Measurements from ENCODE around the gene PFKP. TPM values are rescaled to one million over a fixed set of nuclear protein-coding genes. Genes with fewer than 3 reads are reported as not detected.
A peak's percentile ranks its signal among the peaks of the same experiment; 100 is the strongest.

Gene PFKP
- total RNA-seq, 4 donors from 2014 or later = 56.6 to 154 (median 115) TPM

DNA sequence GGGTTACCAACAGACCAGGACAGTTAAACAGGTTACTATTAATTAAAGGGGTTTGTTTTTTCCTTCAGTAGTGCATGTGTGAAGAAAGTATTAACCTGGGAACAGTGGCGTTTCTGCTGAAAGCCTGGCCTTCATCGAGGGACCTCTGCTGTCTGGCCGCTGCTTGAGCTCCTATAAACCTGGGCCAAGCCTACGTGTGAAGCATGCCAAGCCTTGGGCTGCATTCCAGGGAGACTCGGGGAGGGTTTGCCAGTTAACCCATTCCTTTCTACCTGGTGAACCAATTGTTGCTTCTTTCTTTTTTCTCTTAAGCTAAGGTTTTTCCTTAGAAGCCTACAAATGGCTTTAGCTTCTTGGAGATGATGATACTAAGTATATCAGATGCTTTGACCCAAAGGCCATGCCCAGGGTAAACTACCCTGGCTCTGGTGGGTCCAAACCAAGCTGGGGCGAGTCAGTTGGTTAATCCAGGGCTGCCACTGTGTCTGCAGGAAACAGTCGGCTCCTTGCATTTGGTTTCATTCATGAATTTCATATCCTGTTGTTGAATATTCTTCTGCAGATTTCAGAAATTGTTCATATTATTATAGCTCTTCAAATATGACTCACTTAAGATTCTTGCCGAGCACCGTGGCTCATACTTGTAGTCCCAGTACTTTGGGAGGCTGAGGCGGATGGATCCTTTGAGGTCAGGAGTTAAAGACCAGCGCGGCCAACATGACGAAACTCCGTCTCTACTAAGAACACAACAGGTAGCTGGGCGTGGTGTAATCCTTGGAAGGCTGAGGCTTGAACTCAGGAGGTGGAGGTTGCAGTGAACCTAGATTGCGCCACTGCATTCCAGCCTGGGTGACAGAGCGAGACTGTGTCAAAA lies 23.8 kb downstream of the PFKP start:
- H3K4me1 ChIP-seq = peaks cover 17 to 36% of the 10 kb centered on the region in 2 donors
- intact Hi-C loops (cut with DNase I) = no loop called here
- H3K27me3 ChIP-seq = no peaks in the 10 kb centered on the region
- H3K4me3 ChIP-seq (replicated peaks in 1 of 3) = no peak overlapping the region
- DNase-seq = peak; percentile 91 to 93
- TF ChIP-seq, protein P1, sequence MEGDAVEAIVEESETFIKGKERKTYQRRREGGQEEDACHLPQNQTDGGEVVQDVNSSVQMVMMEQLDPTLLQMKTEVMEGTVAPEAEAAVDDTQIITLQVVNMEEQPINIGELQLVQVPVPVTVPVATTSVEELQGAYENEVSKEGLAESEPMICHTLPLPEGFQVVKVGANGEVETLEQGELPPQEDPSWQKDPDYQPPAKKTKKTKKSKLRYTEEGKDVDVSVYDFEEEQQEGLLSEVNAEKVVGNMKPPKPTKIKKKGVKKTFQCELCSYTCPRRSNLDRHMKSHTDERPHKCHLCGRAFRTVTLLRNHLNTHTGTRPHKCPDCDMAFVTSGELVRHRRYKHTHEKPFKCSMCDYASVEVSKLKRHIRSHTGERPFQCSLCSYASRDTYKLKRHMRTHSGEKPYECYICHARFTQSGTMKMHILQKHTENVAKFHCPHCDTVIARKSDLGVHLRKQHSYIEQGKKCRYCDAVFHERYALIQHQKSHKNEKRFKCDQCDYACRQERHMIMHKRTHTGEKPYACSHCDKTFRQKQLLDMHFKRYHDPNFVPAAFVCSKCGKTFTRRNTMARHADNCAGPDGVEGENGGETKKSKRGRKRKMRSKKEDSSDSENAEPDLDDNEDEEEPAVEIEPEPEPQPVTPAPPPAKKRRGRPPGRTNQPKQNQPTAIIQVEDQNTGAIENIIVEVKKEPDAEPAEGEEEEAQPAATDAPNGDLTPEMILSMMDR (IDR thresholded peaks at IDR 0.05) = peak in 2 of 6 experiments; percentile 7 to 16
- TF ChIP-seq POLR2A (IDR thresholded peaks at IDR 0.05) = peak in 1 of 2 donors; percentile 30
- WGBS, 2 donors = 22 to 37% methylated on average over 17 of the region's 17 CpGs
- no peaks in the 10 kb centered on the region for H3K9me3 ChIP-seq
- H3K36me3 ChIP-seq = no peaks in the 10 kb centered on the region
- peak overlapping the region; percentile 72 to 85 (median 85) for H3K27ac ChIP-seq

DNA sequence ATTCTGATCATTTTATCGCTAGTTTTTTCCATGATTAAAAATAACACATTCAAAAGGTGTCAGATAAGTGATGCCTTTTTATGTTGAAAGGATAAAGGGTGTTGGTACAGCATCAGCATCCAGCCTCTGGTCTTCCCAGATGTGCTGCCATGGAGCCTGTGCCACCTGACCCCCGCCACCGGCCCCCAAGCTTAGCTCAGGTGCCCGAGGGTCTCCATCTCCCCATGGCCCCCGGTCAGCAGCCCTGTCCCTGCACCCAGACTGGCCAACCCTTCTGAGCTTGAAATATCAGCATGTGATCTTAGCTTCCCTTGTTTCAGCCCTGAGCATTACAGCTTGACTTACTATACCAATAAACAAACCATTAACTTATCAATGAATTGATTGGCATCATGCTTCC lies 24.6 kb downstream of the PFKP start:
- H3K27me3 ChIP-seq = no peaks in the 10 kb centered on the region
- peaks cover 17 to 39% of the 10 kb centered on the region in 2 donors for H3K4me1 ChIP-seq
- no peak for DNase-seq
- H3K4me3 ChIP-seq (replicated peaks in 1 of 3) = no peak overlapping the region
- H3K27ac ChIP-seq = peak overlapping the region; percentile 72 to 85 (median 85)
- intact Hi-C loops (cut with DNase I) = no loop called here
- TF ChIP-seq POLR2A (IDR thresholded peaks at IDR 0.05) = no peak
- TF ChIP-seq, protein P1 (IDR thresholded peaks at IDR 0.05) = no peak
- WGBS, 2 donors = 87 to 88% methylated on average over 5 of the region's 5 CpGs
- no peaks in the 10 kb centered on the region for H3K9me3 ChIP-seq
- no peaks in the 10 kb centered on the region for H3K36me3 ChIP-seq

DNA sequence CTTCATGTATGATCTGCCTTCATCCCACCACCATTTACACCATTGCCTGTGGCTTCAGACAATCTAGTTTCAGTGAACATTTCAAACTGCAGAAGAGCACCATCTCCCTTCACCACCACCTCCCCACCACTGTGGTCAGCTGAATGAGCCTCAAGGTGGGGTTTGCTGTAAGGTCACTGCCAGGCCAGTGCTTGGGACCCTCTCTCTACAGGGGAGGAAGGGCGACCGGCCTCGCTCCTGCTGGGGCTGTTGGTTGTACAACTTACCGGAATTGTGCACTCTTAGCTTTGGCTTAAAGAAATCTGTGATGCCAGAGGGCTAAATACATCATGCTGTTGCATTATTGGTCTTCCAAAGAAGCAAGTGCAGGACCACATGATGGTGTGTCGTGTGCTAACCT lies 26.6 kb downstream of the PFKP start:
- WGBS, 2 donors = 95 to 98% methylated on average over 5 of the region's 5 CpGs
- Histone ChIP-seq H3K9me3 (no peaks in the 10 kb centered on the region), H3K27me3 (no peaks in the 10 kb centered on the region), H3K4me3 (replicated peaks in 1 of 3) (no peak overlapping the region), H3K27ac (no peak overlapping the region), H3K36me3 (no peaks in the 10 kb centered on the region), H3K4me1 (peaks cover 17 to 39% of the 10 kb centered on the region in 2 donors)
- no peak for DNase-seq
- no peak for TF ChIP-seq POLR2A (IDR thresholded peaks at IDR 0.05)
- TF ChIP-seq, protein P1 (IDR thresholded peaks at IDR 0.05) = no peak
- intact Hi-C loops (cut with DNase I) = no loop called here

DNA sequence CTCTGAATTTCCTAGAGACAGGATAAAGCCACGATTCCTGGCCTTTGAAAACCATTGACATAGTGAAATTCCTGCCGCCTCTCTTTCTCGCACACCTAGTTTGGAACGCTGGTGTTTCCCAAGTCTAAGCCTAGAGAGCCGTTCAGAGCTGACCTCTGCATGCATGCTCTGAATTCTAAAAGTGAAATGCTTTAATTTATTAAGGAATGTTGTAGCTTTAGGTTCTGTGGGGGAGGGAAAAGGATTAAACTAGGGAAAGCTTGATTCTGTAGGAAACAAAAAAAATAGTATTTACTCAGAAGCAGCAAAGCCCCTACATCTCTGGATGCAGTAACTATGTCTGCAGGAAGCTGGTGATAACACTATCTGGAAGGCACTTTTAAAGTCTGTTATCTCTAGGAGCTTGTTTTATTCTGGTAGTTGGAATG lies 27.3 kb downstream of the PFKP start:
- intact Hi-C loops (cut with DNase I) = no loop called here
- WGBS, 2 donors = 78 to 80% methylated on average over 5 of the region's 5 CpGs
- no peak for TF ChIP-seq POLR2A (IDR thresholded peaks at IDR 0.05)
- TF ChIP-seq, protein P1 (IDR thresholded peaks at IDR 0.05) = no peak
- Histone ChIP-seq H3K27ac (peak overlapping the region in 1 of 3 donors; percentile 66), H3K9me3 (no peaks in the 10 kb centered on the region), H3K4me3 (replicated peaks in 1 of 3) (no peak overlapping the region), H3K27me3 (no peaks in the 10 kb centered on the region), H3K4me1 (peaks cover 17 to 39% of the 10 kb centered on the region in 2 donors), H3K36me3 (no peaks in the 10 kb centered on the region)
- DNase-seq = no peak
